AG04449 (cell line): Measurements from ENCODE around the gene GCDH.

Source experiments
- CTCF ChIA-PET: fragments of 350-600 bp; formaldehyde crosslinking; extraction: SDS; loops from one replicate; lab custom pipeline; 2021; ENCODE audit warnings: antibody characterized with exemption; lab: Yijun Ruan, JAX
- POLR2A ChIA-PET: fragments of 400-600, 350-600 bp; formaldehyde crosslinking; extraction: SDS; loops from one replicate; lab custom pipeline; 2020; ENCODE audit warnings: antibody characterized with exemption, inconsistent platforms; lab: Yijun Ruan, JAX
- DNase-seq: peaks from one replicate; pipeline ENCODE4 v3.0.0-alpha.2; 2010; ENCODE audit warnings: low read depth, low spot score
- H3K4me3 ChIP-seq: 2 replicates; pipeline ENCODE4 v1.5.1; 2011; ENCODE audit warnings: low read depth, mild to moderate bottlenecking, control low read depth, low read length
- CTCF ChIP-seq: IDR thresholded peaks from one replicate; pipeline ENCODE4 v1.5.1; 2011; ENCODE audit warnings: mild to moderate bottlenecking, moderate library complexity, low read length, control low read depth, inconsistent platforms; ENCODE audit not compliant: insufficient read depth; ENCODE audit errors: missing control alignments

The GCDH gene

DNA sequence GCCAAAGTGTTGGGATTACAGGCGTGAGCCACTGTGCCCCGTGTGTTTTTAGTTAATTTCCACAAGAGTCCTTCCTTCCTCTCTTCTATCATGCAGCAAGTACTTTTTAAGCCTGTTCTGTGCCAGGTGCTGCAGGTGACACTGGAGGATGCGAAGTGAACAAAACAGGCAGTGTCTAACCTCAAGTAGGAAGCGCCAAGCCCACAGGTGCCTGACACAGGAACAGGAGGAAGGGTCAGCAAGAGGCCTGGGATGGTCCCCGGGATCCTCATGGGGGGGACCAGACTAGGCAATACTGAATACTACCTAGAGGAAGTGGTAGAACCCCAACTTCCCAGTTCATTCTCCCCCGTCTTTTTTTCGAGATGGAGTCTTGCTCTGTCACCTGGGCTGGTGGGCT lies 45.6 kb downstream of the GCDH start:
- ChIA-PET CTCF (interaction anchor here (1.2 kb wide), 1 partner anchor 28 kb away, joined by 3 read pairs; no protein-coding TSS in a partner anchor), POLR2A (no interaction called here)
- no peak for DNase-seq
- H3K4me3 ChIP-seq: no peak overlapping the region
- no peak for TF ChIP-seq CTCF

DNA sequence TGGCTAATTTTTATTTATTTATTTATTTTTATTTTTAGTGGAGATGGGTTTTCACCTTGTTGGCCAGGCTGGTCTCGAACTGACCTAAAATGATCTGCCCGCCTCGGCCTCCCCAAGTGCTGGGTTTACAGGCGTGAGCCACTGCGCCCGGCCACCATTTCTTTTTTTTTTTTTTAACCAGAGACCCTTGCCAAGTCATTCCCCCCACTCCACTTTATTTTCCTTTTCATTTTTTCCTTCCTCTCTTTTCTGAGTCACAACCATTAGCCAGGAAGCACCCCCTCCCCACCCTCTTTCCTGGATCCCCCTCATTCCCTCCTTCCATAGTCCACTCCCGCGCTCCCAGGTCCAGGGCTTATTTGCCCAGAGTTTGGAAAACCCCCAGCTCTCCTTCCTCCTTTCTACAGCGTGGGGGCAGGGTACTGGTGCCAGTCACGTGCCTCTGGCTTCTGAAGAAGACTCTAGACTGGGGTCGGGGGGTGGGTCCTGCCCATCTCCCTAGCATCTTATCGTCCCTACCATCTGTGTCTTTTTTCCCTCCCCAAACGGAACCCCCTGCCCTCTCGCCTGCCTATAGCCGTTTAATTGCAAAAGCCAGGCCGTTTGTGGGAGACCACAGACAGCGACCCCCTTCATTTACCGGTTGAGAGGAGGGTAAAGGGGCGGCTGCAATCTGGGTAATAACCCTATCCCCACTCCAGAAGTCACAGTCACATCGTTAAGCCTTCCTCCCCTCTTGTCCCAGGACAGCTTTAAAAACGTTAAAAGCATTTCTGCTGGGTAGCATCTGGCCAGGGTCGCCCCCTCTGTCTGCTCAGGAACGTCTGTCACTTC lies 46.4 kb downstream of the GCDH start:
- CTCF ChIA-PET: interaction anchor here (1.0 to 1.3 kb wide), 3 partner anchors 29 to 156 kb away, joined by 3 to 5 read pairs (median 4); no protein-coding TSS in a partner anchor

GRCh38 chr19:12937927-12938778 lies 47.2 kb downstream of the GCDH start, which contains the start of gene CALR:
Gene CALR, plus strand, starts transcription at chr19:12938609. Its CDS starts 71 bp downstream, at chr19:12938680.
- POLR2A ChIA-PET: interaction anchor here (0.7 to 0.9 kb wide), 2 partner anchors 8 to 15 kb away, joined by 3 read pairs; no protein-coding TSS in a partner anchor
- no peak for TF ChIP-seq CTCF
- CTCF ChIA-PET: interaction anchor here (1.0 to 1.3 kb wide), 3 partner anchors 28 to 155 kb away, joined by 3 to 5 read pairs (median 4); no protein-coding TSS in a partner anchor
- peak; percentile 94 for DNase-seq
- peak within 1 kb of the TSS; percentile 90 for H3K4me3 ChIP-seq

More for the DNA sequence above, 46.4 kb downstream of the GCDH start:
- DNase-seq: no peak
- H3K4me3 ChIP-seq: peak overlapping the region; percentile 70
- no peak for TF ChIP-seq CTCF
- POLR2A ChIA-PET: interaction anchor here (0.7 to 0.9 kb wide), 2 partner anchors 9 to 16 kb away, joined by 3 read pairs; no protein-coding TSS in a partner anchor

DNA sequence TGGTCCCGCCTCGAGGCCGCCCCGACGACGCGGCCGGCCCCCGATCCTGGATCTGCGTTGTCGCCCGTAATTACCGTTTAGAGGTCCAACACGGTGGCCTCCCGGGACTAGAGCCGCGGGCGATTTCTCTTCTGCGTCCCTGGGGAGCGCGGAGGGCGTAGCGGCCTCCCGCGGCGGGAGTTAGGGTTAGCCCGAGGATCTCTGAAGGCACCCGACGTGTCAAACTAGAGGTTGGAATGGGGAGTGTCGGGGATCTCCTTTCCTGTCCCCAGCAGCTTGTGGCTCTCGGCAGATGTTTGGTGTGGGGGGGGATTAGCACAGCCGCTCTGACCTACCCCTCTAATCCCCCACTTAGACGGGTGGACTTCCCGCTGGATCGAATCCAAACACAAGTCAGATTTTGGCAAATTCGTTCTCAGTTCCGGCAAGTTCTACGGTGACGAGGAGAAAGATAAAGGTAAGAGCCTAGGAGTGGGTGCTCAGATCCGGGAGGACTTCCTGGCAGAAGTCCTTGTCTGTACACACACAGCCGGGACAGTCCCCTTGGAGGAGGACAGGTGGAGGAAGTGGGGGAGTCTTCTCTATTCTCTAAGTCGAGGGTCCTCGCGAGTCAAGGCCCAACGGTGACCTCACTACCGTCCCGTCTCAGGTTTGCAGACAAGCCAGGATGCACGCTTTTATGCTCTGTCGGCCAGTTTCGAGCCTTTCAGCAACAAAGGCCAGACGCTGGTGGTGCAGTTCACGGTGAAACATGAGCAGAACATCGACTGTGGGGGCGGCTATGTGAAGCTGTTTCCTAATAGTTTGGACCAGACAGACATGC lies 48.0 kb downstream of the GCDH start:
- no peak for TF ChIP-seq CTCF
- H3K4me3 ChIP-seq: peak overlapping the region; percentile 90
- ChIA-PET POLR2A (interaction anchor here (0.7 to 1.2 kb wide), 2 partner anchors 27 to 38 kb away, joined by 3 read pairs; no protein-coding TSS in a partner anchor), CTCF (interaction anchor here (1.3 kb wide), 1 partner anchor 27 kb away, joined by 7 read pairs; no protein-coding TSS in a partner anchor)
- DNase-seq: no peak

GRCh38 chr19:12939975-12940423 lies 49.0 kb downstream of the GCDH start:
- peak overlapping the region; percentile 90 for H3K4me3 ChIP-seq
- POLR2A ChIA-PET: interaction anchor here (0.7 to 1.2 kb wide), 2 partner anchors 26 to 37 kb away, joined by 3 read pairs; no protein-coding TSS in a partner anchor
- no peak for DNase-seq
- CTCF ChIA-PET: interaction anchor here (1.3 kb wide), 1 partner anchor 26 kb away, joined by 7 read pairs; no protein-coding TSS in a partner anchor
- TF ChIP-seq CTCF: no peak
